Cardiac fibroblast (primary cell): ENCODE measurements around the gene MYO7A.

ENCODE experiments used
- DNase-seq, 2 donors: peaks; one replicate each; pipeline versions ENCODE4 v3.0.0 to v3.0.0-alpha.2; 2010; ENCODE audit warnings: low read depth in 2 of 2
- H3K4me3 ChIP-seq, 2 donors: replicated peaks in 1 of 2; 1 replicate in 1 of 2; 2 replicates in 1 of 2; pipeline ENCODE4 v1.5.1; 2011; ENCODE audit warnings: low read depth in 2 of 2, low read length in 2 of 2, mild to moderate bottlenecking in 2 of 2, moderate library complexity in 1 of 2
- CTCF ChIP-seq: IDR thresholded peaks from one replicate; pipeline ENCODE4 v1.5.1; 2011; ENCODE audit warnings: low read depth, mild to moderate bottlenecking, low read length, inconsistent platforms

Gene MYO7A

DNA sequence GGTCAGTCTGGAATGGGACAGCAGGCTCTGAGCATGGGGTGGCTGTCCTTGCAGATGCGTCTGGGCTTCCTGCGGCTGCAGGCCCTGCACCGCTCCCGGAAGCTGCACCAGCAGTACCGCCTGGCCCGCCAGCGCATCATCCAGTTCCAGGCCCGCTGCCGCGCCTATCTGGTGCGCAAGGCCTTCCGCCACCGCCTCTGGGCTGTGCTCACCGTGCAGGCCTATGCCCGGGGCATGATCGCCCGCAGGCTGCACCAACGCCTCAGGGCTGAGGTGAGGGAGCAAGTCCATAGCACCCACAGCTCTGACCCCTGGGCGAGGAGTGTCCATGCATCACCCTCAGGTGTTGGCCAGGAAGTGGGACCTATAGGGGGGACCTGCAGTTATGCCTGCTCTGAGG lies 51.6 kb downstream of the MYO7A start:
- no peak for DNase-seq

DNA sequence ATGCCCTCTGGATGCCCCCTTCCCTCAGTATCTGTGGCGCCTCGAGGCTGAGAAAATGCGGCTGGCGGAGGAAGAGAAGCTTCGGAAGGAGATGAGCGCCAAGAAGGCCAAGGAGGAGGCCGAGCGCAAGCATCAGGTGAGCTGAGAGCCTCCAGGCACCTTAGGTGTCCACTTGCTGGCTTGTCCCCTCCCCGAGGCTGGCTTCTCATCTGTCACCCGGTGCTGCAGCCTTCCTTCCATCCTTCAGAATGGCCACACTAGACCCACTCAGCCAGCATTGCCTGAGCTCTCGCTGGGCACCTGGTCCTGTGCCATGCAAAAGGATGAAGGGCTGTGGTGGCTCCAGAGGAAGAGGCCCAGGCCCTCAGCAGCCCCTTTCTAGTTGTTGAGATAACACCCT lies 52.3 kb downstream of the MYO7A start:
- no peak overlapping the region for H3K4me3 ChIP-seq
- no peak for DNase-seq
- TF ChIP-seq CTCF: no peak

More for the DNA sequence above, 51.6 kb downstream of the MYO7A start:
- no peak for TF ChIP-seq CTCF
- H3K4me3 ChIP-seq: no peak overlapping the region

DNA sequence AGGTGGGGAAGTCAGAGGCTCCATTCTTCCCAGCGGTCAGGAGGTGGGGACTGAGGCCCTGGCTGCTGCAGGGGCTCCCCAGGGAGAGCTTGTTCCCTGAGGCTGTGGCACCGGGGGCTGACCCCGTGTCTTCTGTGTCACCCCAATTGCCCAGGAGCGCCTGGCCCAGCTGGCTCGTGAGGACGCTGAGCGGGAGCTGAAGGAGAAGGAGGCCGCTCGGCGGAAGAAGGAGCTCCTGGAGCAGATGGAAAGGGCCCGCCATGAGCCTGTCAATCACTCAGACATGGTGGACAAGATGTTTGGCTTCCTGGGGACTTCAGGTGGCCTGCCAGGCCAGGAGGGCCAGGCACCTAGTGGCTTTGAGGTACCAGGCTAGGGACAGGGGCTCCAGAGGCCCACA lies 53.2 kb downstream of the MYO7A start:
- H3K4me3 ChIP-seq: no peak overlapping the region
- DNase-seq: no peak
- no peak for TF ChIP-seq CTCF

GRCh38 chr11:77181799-77182541 lies 53.9 kb downstream of the MYO7A start:
- H3K4me3 ChIP-seq: no peak overlapping the region
- DNase-seq: no peak
- no peak for TF ChIP-seq CTCF

- no peak for TF ChIP-seq CTCF
- DNase-seq: no peak
- H3K4me3 ChIP-seq: no peak overlapping the region
Measured at GRCh38 chr11:77182542-77183430, 54.7 kb downstream of the MYO7A start.

- no peak for DNase-seq
- no peak overlapping the region for H3K4me3 ChIP-seq
- no peak for TF ChIP-seq CTCF
Measured at GRCh38 chr11:77183431-77183984, 55.5 kb downstream of the MYO7A start.
